Activated CD4-positive, alpha-beta T cell treated with anti-CD3 and anti-CD28 coated beads, Interleukin-2, Interleukin-4, amounts not matched to agents 100 ng/mL and 50 ng/mL, durations not matched to agents 16 hours and 8 hours (primary cell): Measurements from ENCODE around the gene ZNF524.
A peak's percentile ranks its signal among the peaks of the same experiment; 100 is the strongest.

Experiments
- DNase-seq: peaks from one replicate; pipeline ENCODE4 v3.0.0-alpha.2; 2020; ENCODE audit warnings: low spot score

ZNF524 gene

DNA sequence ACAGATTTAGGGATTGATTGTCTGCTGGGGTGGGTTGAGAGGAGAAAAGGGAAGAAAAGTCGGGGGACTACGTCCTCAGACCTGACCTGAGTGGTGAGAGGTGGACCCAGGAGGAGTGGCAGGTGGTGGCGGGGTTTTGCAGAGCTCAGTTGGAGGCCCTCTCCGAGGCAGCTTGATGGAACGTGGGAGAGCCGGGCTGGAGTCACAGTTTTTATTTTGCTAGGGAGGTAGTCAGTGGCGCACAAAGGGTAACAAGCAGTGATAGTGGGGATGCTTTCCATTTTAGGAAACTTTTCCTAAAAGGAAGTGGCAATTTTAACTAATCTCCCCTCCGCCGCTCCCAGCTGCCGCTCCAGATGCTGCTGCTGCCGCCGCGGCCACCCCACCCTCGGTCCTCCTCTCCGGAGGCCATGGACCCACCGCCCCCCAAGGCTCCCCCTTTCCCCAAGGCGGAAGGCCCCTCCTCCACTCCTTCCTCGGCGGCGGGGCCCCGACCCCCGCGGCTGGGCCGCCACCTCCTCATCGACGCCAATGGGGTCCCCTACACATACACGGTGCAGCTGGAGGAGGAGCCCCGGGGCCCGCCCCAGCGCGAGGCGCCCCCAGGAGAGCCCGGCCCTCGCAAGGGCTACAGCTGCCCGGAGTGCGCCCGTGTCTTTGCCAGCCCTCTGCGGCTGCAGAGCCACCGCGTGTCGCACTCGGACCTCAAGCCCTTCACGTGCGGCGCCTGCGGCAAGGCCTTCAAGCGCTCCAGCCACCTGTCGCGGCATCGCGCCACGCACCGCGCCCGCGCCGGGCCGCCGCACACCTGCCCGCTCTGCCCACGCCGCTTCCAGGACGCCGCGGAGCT, 42.3 kb downstream of the ZNF524 start:
- peak; percentile 30 for DNase-seq

DNA sequence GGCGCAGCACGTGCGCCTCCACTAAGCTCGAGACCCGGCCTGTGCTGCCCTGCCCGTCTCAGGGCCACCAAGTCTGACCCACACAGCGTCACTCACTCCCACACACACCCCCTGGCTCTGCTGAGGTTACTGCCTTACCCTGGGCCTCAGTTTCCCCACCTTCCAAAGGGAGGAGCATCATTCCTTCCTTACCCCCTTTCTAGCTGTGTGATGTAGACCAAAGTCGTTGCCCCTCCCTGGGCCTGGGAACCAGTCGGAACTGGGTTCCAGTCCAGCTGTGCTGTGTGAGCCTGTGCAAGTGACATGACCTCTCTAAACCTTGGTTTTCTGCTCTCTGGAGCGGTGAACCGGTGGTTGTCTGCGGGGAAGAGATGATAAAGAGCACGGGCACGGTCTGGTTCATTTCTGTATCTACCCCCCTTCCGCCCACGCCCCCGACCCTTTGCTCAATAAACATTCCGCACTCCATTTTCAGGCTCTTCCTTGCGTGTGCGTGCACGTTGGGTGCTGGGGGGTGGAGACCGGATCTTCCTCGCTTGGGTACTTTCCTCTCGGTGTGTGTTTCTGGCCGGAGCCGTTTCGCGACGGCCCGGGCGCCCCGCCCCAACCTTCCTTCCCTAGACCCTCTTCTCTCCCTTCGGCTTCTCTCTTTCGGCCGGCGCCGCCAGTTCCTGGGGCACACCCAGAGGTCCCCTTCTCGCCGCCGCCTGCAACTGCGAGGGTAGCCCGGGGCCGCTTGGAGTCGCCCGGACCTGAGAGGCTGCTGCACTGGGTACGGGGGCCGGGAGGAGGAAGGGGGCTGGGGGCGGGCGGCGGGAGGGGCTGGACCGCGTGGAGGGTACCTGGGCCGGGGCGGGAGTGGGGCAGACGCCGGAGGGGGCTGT, 43.2 kb downstream of the ZNF524 start, which contains the start of gene ZNF581:
Gene ZNF581, plus strand, starts transcription at position 647 of the 884 bp plus-strand sequence. CDS start 923 bp downstream, outside the sequence.
- DNase-seq = peak; percentile 81

DNA sequence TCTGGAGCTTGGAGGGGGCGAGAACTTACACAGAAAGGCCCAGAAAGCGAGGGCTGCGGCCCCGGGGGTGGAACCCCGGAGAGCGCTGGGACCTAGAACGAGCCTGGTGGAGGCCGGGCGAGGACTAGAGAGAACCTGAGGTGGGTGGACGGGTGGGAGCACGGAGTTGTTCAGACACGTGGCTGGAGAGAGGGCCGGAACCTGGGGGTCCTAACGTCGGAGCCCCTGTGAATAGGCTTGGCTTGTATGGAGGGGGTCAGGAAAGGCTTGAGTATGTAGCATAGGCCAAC, 43.7 kb downstream of the ZNF524 start:
- DNase-seq = no peak

DNA sequence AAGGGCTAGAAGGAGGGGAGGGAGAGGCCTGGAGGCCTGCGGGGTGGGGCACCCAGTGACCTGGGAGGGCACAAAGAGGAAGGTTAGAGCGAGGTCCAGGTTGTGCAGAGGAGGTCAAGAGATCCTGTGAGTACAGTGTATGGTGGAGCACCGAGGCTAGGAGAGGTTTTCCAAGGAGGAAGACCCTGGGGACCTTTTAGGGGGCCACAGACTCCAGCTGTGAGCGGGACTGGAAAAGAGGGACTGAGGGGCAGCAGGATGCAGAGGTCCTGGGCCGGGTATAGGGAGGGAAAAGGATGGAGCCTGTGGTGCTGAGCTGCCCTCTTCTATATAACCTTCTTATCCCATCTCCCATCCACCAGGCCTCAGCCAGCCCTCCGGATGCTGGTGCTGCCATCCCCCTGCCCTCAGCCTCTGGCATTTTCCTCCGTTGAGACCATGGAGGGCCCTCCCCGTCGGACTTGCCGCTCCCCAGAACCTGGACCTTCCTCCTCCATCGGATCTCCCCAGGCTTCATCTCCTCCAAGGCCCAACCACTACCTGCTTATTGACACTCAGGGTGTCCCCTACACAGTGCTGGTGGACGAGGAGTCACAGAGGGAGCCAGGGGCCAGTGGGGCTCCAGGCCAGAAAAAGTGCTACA, 44.2 kb downstream of the ZNF524 start:
- no peak for DNase-seq

DNA sequence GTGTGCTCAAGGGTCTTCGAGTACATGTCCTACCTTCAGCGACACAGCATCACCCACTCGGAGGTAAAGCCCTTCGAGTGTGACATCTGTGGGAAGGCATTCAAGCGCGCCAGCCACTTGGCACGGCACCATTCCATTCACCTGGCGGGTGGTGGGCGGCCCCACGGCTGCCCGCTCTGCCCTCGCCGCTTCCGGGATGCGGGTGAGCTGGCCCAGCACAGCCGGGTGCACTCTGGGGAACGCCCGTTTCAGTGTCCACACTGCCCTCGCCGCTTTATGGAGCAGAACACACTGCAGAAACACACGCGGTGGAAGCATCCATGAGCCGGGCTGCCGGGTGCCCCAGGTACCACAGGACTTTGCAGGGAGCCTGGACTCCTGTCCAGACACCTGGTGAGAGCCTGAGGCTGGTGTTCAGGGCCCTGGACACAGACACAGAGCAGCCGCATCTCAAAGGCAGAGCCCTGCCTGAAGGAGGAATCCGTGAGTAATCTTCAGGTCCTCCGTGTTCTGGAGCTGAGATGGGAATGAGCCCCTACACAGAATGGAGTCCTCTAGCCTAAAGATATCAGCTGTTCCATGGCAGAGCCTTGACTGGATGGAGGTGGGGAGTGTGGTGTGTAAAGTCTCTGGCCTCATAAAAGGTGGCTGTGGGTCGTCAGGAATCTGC, 44.9 kb downstream of the ZNF524 start:
- no peak for DNase-seq

DNA sequence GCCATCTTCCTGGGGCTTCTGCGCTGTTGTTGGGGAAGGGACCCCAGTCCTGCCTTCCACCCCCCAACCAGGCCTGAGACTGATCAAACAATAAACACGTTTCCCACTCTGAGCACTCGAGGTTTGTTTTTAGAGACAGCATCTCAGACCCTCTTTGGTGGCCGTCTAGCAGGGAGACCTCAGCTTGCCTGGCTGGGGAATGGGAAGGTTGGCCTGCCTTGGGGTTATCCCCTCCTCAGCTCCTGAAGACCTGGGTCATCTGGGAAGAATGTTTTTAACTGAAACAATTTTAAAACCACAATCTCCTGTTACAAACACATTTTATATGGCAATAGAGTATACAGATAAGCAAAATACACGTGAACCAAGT, 45.4 kb downstream of the ZNF524 start:
- no peak for DNase-seq

DNA sequence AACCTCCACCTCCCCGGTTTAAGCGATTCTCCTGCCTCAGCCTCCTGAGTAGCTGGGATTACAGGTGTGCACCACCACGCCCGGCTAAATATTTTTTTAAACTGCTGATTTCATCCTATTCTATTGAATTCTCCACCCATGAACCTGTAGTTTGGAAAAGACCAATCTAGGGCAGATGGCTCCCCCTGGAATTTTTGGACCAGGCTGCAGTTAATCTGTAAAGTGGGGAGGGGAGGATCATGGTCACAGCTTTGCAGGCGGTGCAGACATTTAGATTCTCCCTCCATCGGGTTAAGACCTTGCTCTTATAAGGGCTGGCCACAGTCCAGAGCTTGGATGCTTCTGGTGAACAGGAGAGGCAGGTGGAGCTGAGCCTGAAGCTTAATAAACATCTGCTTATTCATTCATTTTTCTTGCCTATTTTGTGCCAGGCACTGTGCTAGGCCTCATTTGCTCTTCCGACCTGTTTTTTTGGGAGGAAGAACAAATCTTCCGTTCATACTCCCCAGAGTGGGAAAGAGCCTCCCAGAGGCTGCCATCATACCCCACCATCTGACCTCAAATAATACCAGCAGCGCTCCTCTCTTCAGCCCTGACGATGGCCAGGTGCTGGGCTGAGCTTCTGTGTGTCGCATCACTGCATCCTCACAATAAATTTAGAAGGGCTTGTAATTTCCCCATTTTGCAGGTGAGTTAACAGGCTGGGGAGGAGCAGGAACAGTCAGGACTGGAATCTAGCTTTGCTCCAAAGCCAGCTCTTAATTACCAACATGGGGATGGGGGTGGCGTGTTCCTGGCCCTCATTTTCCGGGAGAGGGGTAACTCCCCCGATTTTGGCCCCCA, 47.0 kb downstream of the ZNF524 start:
- DNase-seq = no peak

DNA sequence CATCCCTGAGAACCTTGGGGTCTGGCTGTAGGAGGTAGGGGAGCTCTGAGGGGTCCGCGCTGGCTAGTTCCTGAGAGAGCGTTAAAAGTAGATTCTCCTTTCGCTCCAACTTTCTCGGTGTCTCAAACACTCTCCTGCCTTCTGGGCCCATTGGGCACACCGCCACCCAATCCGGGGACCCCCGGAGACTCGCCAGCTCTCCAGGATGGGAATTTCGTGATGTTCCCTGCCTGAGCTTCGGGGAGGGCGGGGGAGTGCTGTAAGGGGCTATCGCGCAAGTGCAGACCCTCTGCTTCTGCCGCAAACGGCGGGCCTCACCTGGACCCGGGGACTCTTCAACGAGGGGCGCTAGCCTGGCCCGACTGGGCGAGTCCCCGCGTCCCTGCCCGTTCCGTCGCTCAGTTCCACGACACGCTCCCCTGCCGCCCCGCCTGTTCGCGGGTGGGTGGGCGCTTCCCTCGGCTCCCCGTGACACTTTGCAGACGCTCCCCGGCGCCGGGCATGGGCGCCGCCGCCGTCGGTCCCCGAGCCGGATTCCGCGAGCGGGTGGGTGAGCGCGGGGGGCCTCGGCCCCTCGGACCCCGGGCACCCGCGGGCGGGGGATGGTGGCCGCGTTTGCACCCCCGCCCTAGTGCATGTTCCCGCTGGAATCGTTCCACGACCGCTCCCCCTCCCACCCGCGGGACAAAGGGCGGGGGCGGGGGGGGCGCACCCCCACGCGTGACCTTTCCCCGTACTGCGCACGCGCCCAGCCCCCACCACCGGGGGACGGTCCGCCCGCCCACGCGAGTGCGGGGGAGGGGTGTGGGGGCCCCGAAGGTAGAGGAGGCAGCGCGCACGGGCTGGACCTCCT, 47.9 kb downstream of the ZNF524 start, which contains the start of gene CCDC106:
Gene CCDC106, plus strand, starts transcription at position 481 of the 853 bp plus-strand sequence. CDS start 835 bp downstream, outside the sequence.
- no peak for DNase-seq

DNA sequence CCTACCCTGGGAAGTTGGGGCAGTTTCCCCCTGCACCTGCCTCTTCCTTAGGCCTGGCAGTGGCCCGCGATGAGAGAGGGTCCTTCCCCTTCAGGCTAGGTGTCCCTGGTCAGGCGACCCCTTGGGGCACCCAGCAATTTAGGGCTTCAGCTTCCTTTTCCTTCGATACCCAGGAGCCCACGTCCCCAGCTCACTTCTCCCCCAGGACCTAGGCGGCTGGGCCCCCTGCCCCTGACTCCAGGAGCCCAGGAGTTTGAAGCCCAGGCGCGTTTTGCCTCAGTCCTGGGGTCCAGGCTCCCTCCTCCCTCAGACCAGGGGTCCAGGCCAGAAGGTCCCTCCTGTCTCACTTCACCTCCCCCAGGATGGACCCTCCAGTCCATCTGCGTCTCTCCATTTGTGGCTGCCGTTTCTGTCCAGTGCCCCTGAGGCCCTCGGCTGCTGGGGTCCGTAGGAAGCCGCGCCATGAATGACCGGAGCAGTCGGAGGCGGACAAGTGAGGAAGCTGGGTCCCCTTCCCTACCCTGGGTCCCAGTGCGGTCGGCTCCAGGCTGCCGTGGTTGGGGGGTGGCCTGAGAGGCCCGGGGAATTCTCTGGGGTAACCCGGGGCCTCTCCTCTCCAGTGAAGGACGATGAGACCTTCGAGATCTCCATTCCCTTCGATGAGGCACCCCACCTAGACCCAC, 48.6 kb downstream of the ZNF524 start:
- DNase-seq = no peak

DNA sequence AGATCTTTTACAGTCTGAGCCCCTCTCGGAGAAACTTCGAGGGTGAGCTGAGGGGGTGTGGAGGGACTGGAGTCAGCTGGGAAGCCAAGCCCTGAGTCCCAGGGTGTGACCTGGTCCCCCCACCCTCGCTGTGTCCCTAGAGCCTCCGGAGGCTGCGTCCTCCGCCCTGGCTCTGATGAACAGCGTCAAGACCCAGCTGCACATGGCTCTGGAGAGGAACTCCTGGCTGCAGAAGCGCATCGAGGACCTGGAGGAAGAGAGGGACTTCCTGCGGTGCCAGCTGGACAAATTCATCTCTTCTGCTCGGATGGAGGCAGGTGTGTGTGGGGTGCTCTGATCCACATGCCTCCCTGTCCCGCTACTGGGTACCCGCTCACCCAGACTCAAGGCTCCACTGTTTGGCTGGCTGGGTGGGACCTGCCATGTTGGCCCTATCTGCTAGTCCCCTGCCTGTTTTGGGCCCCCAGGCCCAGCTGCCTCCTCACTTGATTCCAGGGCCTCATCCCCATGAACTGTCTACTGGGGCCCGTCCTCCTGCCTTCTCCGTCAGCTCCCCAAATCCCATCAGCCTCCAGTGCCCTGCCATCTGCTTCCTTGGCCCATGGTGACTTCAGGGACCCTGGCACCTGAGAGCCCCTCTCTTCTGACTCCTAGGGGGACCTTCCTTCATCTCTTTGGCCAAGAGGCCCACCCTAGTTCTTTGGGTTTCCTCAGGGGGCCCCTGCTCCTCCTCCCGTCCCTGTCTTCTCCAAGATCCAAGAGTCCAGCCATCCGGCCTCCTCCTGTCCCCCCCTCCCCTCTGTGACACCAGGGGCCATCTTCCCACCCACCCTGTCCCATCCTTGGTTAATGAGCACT, 49.4 kb downstream of the ZNF524 start:
- DNase-seq = no peak

DNA sequence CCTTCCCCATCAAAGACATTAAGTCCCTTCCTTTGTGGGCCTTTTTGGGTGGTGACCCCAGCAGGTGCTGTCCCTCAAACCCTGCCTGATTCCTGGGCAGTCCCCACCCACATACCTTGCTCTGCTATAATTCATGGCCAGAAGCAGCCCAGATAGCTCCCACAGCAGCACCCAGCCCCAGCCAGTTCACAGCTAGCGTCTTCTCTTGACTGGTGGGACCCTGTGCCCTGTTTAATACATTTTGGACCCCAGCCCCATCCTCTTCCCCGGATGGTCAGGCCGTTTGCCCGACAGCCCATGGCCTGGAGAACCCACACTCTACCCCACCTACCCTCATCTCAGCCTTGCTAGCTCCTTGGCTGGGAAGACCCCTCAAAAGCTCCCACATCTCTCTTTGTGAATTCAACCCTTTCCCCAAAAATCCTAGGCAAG, 50.1 kb downstream of the ZNF524 start:
- no peak for DNase-seq

DNA sequence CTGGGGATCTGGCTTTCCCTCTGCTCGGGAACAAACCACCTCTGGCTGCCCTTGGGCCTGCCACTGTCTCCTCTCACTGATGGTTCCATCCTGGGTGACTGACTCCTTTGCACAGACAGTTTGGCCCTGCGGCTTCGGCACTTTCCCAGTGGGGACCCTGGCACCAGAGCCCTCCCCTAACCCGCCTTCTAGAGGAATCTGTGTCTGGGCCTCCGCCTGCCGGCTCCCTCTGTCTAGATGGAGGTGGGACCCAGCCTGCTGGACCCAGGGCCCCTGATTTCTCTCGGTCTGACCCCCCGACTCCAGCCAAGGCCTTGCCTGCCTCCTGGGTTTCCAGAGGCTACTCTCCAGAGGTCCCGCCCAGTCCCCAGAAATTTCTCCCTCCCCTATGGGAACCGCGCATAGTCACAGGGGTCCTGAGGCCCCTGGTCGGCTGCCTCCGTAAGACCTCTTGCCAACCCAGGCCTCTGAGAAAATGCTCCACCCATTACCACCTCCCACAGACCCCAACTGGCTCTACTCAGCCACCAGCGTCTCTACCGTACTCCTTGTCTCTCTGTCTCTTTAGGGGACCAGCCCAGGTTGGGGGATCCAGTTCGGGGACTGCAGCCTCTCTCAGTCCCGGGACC, 50.6 kb downstream of the ZNF524 start:
- no peak for DNase-seq

DNA sequence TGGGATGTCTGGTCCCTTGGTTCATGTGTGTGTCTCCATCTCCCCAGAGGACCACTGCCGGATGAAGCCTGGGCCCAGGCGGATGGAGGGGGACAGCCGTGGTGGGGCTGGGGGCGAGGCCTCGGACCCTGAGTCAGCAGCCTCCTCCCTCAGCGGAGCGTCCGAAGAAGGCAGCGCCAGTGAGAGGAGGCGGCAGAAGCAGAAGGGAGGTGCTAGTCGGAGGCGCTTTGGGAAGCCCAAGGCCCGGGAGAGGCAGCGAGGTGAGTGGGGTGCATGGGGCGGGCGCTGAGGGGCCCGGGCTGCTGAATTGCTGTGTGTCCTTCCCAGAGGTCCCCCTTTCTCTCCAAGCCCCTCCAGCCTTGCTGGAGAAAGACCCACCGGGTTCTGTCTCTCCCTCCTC, 51.1 kb downstream of the ZNF524 start:
- DNase-seq = no peak

DNA sequence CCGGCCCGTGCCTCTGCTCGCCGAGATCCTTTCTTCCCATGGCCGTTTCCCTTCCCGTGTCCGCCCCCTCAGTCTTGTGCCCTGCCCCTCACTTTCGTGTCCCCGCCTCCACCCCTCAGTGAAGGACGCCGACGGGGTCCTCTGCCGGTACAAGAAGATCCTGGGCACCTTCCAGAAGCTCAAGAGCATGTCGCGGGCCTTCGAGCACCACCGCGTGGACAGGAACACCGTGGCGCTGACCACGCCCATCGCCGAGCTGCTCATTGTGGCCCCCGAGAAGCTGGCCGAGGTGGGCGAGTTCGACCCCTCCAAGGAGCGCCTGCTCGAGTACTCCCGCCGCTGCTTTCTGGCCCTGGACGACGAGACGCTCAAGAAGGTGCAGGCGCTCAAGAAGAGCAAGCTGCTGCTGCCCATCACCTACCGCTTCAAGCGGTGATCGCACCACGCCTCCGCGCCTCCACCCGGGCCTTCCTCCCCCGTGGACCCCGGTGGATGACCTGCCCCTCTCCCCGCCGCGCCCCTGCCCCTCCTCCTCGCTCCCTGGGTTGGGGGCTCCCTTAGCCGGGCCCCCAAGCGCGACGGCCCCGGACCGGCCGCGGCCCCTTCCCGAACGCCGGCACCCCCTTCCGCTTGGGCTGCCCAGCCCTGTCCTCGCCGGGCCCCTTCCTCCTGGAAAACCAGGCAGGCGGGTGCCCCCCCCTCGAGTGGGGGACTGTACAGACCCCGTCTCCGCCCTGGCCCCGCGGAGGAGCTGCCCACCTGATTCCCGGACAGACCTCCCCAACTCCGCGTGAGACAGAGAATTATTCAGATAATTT, 52.4 kb downstream of the ZNF524 start:
- DNase-seq = no peak
